GM10847 (cell line): ENCODE results near the gene GALNT13.

Experiments
- POLR2A ChIP-seq: IDR thresholded peaks from 2 replicates; pipeline ENCODE4 v1.6.1; 2011; ENCODE audit not compliant: insufficient read length; ENCODE audit errors: extremely low read depth

GALNT13 gene

DNA sequence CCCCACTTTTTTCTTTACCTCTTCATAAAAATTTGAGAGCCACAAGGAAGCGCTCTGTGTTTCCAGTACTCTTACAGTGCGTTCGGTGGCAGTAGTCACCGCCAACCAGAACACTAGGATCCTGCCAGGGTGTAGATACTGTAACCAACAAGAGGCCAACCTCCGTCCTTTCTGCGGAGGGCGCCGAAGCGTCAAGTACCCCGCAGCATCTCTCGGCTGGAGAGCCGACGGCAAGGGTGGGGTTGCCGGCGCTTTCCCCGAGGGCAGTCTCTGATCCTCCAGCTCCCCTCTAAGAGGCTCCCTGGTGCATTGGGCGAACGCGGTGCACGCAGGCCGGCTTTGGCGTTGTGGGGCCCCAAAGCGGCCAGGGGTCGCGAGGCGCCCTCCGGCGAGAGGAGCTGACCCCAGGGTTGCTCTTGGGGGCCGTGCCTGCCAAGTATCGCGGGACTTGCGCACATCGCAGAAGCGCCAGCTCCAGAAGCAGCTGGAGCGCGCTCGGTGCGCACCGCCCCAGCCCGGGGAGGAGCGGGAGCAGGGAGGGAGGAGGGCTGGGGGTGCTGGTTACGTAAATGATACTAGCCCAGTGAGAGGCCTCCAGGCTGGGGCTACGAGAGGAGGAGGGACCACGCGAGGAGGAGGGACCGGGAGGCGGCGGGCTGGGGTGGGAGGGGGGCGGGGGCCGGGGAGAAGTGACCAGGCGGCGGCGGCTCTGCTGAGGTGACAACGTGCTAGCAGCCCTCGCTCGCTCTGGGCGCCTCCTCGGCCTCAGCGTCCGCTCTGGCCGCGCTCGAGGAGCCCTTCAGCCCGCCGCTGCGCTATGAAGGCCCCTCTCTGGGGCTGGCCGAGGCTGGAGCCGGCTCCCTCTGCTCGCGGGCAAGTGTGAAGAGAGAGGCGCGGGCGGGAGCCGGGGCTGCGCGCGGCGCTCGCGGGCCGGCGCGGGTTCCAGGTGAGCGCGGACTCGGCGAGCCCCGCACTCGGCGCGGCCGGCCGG lies at the start of gene GALNT13:
GALNT13 (plus strand) TSS at position 692 of the 991 bp plus-strand sequence.
- no peak for TF ChIP-seq POLR2A

DNA sequence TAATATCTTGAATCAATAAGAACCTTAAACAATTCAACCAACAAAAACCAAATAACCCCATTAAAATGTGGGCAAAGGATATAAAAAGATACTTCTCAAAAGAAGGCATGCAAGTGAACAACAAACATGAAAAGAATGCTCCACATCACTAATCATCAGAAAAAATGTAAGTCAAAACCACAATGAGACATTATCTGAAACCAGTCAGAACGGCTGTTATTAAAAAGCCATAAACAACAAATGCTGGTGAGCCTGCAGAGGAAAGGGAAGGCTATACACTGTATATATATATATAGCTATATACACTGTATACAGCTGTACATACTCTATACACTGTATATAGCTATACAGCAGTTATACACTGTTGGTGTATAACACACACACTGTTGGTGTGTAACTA lies 47.8 kb upstream of the GALNT13 start:
- no peak for TF ChIP-seq POLR2A

DNA sequence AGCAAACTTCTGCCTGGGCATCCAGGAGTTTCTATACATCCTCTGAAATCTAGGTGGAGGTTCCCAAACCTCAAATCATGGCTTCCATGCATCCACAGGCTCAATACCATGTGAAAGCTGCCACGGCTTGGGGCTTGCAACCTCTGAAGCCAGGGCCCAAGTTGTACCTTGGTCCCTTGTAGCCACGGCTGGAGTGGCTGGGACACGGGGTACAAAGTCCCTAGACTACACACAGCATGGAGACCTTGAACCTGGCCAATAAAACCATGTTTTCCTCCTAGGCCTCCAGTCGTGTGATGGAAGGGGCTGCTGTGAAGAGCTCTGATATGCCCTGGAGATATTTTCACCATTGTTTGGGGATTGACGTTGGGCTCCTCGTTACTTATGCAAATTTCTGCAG lies 43.4 kb upstream of the GALNT13 start:
- no peak for TF ChIP-seq POLR2A

DNA sequence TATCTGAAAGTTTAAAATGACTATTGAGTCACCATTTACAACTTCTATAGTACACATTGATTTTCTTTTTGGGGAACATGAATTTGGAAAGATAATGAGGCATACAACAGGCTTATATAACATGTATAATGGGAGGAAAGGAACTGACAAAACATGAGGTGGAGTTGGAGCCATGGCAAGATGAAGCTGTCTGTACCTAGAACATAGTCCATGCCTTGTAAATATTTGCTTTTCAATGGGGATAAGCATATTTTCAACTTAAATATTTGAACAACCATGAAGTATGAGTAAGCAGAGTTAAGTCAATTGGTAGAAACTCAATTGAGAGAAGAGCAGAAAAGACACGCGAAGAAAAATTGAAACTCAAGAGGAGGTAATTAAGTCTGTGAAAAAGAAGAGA lies 37.1 kb upstream of the GALNT13 start:
- no peak for TF ChIP-seq POLR2A

DNA sequence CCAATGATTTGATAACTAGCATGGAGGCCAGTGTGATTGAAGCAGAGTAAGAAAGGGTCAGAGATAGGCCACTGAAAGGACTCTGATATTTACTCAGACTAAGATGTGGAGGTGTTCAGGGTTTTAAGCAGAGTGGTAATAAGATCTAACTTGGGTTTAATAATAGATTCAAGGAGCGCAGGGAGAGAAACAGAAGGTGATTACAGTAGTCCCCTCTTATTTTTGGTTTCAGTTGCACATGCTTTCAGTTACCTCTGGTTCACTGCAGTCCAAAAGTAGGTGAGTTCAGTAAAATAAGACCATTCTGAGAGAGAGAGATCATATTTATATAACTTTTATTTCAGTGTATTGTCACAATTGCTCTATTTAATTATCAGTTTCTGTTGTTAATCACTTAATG lies 13.5 kb upstream of the GALNT13 start:
- no peak for TF ChIP-seq POLR2A

DNA sequence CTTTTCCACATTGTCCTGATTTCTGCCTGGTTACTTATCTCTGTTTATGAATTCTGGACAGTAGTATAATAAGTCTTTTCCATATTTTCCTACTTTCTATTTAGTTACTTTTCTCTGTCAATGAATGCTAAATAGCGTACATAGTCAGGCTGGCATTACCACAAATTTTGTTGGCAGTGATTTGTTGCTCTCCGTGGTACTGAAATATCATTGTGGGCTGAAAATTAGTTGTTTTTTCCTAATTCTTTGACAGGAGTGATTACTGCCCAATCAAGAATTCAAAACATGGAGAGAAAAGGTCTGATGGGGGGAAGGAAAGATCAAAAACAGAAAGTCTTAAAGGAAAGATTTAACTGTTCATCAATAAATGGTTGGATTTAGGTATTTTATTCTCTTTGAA lies 7.7 kb upstream of the GALNT13 start:
- no peak for TF ChIP-seq POLR2A

DNA sequence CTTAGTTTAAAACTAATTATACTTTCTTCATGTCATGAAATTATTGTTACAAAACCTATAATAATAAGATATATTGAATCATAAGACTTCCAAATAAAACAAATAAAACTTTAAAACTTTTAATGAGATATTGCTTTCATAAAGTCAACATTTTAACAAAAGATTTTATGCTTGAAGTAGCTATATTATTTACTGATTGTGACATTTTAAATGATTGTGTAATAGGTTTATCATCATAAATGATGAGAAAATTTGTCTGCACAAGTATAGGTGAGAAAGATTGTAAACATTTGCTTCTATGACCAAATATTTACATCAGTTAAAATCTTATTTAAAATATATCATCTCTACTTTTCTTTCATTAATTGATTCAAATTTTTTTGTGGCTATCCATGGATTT lies 5.1 kb upstream of the GALNT13 start:
- no peak for TF ChIP-seq POLR2A

DNA sequence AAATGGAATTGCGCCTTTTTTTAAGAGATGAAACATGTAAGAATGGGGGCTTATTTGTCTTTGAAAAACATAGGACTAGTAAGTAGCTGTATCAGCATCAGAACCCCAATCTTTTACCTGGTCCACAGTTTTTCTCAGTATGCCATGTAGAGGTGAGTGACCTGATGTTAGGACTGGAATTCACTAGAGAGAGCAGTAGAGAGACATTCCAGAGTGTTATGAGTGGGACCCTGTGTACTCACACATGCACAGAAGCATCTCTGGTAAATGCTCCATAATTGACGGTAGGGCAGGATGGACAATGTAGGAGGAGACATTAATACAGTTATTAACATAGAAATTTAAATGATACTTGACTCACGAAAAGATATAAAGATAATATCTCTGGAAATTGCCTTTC lies 1.4 kb upstream of the GALNT13 start:
- TF ChIP-seq POLR2A = no peak

DNA sequence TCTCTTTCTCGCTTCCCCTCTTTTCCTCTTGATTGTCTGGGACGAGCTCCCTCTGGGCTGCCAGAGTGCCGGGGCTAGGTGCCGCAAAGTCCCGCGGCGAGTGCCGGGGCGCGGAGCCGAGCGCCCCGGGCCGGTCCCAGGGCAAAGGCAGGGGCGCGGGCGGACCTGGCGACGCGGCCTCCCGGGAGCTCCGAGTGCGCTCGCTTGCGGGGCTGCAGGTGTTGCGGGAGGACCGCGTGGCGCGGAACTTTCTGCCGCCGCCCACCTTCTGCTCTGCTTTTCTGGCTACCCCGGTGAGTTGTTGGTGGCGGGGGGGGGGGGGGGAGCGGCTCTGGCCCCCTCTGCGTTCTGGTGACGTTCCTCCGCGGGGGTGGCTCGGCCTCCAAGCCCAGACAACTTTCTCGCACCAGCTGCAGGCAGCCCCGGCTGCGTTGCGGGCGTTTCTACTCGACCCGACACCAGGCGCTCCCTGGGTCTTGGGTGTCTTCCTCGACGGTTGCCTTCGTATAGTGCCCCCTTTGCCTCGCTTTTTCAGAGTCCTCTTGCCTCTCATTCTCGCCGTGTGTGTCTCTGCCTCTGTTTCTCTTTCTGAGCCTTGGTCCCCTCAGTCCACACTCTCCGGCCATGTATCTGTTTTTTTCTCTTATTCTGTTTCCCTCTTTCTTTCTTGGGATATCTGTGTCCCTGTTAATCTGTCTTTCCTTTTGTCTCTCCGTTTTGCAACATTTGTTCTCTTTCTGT lies 759 bp downstream of the GALNT13 start:
- TF ChIP-seq POLR2A = no peak

DNA sequence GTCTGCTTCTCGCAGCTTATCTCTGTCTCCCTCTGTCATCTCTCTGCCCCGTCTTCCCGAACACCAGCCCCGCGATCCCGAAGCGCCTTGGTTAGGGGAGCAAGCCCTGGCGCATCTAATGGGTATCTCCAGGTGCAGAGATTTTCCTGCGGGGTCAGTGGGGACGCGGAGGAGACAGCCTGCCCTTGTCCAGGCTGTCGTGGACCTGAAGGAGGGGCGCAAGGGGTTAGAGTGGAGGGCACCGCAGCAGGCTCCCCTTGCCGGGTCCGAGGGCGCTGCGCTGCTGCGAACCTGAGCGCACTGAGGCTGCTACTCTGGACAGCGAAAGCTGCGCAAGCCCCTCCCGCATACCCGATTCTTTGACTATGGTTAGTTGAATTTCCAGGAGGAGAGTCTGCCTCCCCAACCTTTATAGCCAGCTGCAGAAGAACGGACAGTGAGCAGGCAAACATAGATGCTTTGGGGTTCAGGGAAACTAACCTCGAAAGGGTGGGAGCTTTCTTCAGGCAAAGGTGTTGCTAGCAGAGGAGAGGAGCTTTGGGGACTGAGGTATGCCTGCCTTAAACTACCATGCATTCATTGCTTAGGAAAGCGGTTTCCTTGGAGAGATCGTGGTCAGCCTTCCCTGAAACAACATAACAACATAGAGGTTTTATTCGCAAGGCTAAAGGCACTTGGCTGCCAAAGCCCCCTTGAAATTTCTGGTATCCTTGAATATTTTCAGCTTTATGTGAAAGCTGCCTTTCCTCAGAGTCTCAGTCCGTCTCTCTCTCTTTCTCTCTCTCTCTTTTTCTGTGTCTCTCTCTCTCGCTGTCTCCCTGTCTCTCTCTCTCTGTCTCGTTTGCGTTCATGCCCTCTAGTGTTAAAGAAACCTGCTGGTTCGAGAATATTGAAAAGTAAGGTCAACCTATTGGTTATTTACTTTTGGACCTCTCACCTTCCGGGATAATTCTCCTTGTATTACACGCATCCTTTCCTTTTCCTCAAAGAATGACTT lies 1.6 kb downstream of the GALNT13 start:
- TF ChIP-seq POLR2A = no peak

DNA sequence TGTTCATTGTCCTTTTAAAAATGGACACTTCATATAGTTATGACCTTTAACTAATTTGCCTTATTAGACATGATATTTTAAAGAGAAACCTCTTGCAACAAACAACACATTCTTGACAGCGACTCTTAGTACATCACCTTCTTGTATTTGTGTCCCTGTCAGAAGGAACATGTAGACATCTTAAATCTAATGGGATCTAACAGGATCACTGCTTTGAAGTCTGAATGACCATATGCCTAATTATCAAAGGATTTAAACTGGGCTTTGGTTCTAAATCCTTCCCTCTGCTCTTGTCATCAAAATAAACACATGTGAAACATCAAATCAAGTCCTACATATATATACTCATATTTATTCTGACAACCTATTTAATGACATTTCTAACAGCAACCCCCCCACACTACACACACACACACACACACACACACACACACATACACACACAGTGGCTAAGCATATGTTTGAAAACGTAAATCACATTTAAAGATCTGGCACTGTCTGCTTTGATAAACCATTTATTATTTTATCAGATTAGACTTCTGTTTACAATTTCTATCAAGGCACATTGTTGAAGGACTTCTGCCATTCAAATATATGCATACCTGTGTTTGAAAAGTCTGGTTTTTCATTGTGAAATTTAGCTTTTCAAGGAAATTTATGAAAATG lies 4.2 kb downstream of the GALNT13 start:
- TF ChIP-seq POLR2A = no peak

DNA sequence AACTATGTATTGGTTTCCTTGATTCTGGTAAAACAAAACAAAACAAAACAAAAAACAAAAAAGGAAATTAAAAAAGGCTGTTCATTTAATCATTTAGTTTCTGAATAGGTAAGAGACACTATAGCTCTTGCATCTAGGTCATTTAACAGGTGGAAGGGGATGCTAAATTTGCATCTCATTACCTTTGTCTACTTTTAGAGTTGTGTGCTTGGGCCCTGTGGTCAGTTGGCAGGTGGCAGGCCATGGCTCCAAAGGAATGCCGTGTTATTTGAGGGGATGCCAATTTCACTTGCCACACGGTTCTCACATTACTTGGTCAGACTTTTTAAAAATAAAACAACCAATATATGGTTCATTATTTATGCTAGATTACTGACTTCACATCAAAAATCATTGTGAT lies 9.2 kb downstream of the GALNT13 start:
- TF ChIP-seq POLR2A = no peak

DNA sequence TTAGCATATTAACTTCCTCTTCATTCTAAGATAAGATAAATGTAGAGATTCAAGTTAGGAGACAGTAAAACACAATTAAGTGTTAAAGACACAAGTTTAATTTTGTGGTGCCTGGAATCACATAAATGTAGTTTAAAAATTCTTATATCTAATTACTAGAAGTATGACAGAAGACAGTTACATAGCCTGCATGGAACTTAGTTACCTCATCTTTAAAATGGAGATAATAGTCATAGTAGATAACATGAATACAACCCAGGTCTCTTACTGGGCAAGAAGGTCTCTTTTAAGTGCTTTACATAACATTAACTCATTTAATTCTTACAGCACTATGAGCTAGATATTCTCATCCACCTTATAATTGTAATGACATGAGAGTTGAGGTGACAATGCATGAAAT lies 15.1 kb downstream of the GALNT13 start:
- TF ChIP-seq POLR2A = no peak

DNA sequence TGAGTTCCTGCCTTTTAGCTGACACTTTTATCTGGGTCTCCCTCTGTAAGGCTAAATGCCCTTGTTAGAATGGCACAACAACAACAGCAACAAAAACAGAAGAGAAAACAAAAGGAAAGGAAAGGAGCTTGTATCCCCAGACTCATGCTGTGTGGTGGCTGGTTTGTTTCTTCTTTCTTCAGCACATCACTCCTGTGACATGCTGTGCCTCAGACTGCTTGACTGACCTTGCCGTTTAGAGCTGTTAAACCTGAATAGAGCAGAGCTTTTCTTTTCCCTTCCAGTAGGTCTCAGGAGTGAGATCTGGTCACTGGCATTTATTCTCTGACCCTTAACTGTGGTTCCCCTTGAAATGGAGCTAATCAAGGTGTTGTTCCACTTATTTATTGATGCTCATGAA lies 18.9 kb downstream of the GALNT13 start:
- no peak for TF ChIP-seq POLR2A
